ENCODE data around the gene SPATA13. TPM values are rescaled to one million over a fixed set of nuclear protein-coding genes. Genes with fewer than 3 reads are reported as not detected.

SPATA13 gene
- total RNA-seq, 6 experiments from 2014 or later = 7.0 to 9.2 (median 8.4) TPM

DNA sequence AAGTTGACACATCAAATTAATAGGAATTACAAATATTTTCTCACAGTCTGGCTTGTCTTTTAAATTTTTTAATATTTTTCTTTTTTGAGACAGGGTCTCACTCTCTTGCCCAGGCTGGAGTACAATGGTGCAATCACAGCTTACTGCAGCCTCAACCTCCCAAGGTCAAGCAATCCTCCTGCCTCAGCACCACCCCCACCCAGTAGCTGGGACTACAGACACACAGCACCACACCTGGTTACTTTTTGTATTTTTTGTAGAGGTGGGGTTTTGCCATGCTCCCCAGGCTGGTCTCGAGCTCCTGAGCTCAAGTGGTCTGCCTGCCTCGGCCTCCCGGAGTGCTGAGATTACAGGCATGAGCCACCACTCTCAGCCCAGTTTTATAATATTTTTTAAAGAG is 72.0 kb downstream of the SPATA13 start:
- H3K9me3 Mint-ChIP-seq = no peaks in the 10 kb centered on the region
- H3K4me3 Mint-ChIP-seq = no peak overlapping the region
- TF ChIP-seq, protein P1, sequence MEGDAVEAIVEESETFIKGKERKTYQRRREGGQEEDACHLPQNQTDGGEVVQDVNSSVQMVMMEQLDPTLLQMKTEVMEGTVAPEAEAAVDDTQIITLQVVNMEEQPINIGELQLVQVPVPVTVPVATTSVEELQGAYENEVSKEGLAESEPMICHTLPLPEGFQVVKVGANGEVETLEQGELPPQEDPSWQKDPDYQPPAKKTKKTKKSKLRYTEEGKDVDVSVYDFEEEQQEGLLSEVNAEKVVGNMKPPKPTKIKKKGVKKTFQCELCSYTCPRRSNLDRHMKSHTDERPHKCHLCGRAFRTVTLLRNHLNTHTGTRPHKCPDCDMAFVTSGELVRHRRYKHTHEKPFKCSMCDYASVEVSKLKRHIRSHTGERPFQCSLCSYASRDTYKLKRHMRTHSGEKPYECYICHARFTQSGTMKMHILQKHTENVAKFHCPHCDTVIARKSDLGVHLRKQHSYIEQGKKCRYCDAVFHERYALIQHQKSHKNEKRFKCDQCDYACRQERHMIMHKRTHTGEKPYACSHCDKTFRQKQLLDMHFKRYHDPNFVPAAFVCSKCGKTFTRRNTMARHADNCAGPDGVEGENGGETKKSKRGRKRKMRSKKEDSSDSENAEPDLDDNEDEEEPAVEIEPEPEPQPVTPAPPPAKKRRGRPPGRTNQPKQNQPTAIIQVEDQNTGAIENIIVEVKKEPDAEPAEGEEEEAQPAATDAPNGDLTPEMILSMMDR (IDR thresholded peaks at IDR 0.05) = 0 out of 2 replicates have a peak, but pooled peaks have one; percentile 10
- H3K4me1 Mint-ChIP-seq (ENCODE audit: low read depth) = peaks cover 36% of the 10 kb centered on the region
- DNase-seq = no peak
- H3K27me3 Mint-ChIP-seq (ENCODE audit: insufficient read depth) = peaks cover 4% of the 10 kb centered on the region; the same call in 1 of the 2 replicates
- no peak overlapping the region for H3K27ac Mint-ChIP-seq
- H3K36me3 Mint-ChIP-seq (ENCODE audit: low read depth) = no peaks in the 10 kb centered on the region

DNA sequence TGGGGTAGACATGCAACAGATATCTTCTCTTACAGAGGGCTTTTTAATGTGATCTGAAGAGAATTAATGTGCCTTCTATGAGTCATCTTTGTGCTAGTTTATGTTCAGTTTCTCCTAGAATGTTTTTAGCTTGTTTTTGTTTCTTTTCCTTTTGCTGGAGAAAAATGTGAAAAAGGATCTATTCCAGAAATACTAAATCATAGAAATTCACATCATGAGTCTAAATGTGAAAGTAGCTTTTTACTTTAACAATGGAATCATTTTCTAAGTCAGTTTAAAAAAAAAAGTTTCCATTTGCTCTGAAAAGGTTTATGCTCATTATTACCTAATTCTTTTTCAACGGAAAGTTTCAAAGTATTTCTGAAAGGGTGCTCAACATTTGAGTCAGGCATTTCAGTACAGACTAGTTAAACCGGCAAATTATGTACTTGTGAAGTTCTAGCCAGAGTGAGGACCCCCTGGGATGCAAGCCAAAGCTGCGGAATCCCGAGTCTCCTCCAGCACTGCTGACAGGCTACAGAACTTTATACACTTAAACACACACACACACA is 72.9 kb downstream of the SPATA13 start:
- Mint-ChIP-seq H3K4me3 (peak overlapping the region; percentile 87), H3K27ac (peak overlapping the region; percentile 85), H3K27me3 (ENCODE audit: insufficient read depth) (peaks cover 4% of the 10 kb centered on the region; the same call in 1 of the 2 replicates), H3K9me3 (no peaks in the 10 kb centered on the region), H3K4me1 (ENCODE audit: low read depth) (peaks cover 37% of the 10 kb centered on the region), H3K36me3 (ENCODE audit: low read depth) (no peaks in the 10 kb centered on the region)
- peak; percentile 24 for DNase-seq
- TF ChIP-seq, protein P1 (IDR thresholded peaks at IDR 0.05) = no peak

DNA sequence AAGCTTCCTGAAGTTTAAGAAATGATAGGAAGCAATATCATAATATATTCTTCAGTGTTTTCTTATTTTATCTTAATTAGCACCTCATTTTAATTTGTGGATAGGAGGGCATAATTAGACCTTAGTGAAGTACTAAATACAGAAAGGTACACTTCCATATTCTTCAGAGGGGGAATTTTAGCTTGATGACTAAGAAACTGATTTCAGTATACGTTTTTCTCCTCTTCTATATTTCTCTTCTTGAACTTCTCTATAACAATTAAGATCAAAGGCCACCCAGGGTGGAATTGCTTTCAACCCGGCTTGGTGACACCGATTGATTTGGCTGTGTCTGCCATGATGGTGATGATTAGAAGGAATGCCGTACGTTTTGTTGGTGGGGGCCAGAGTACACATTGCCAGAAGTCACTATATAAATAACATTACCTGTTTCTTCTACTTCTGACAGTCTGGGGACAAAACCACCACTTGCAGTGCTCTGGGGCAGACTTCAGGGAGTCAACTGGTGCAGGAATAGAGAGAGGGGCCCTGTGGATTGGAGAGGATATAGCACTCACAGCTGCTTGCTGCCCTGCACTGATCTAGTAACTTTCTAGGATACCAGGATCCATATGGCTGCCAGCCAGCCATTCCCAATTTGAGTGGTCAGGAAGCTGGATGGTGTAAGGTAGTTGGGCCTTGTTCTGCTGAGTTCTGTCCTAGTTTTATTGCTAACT is 73.8 kb downstream of the SPATA13 start:
- Mint-ChIP-seq H3K4me3 (no peak overlapping the region; the same call in 1 of the 2 replicates), H3K27me3 (ENCODE audit: insufficient read depth) (peaks cover 4% of the 10 kb centered on the region; the same call in 1 of the 2 replicates), H3K27ac (no peak overlapping the region), H3K9me3 (no peaks in the 10 kb centered on the region), H3K36me3 (ENCODE audit: low read depth) (no peaks in the 10 kb centered on the region), H3K4me1 (ENCODE audit: low read depth) (peaks cover 37% of the 10 kb centered on the region)
- TF ChIP-seq, protein P1 (IDR thresholded peaks at IDR 0.05) = no peak
- no peak for DNase-seq

DNA sequence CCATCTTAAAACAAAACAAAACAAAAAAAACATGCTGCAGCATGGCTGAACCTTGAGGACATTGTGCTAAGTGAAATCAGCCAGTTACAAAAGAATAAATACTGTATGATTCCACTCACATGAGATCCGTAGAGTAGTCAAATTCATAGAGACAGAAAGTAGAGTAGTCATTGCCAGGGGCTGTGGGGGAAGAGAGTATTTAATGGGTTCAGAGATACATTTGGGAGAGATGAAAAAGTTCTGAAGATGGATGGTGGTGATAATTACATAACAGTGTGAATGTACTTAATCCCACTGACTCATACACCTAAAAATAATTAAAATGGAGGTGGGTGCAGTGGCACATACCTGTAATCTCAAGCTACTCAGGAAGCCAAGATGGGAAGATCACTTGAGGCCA is 76.8 kb downstream of the SPATA13 start:
- DNase-seq = no peak
- H3K9me3 Mint-ChIP-seq = no peaks in the 10 kb centered on the region
- no peaks in the 10 kb centered on the region for H3K36me3 Mint-ChIP-seq (ENCODE audit: low read depth)
- no peak overlapping the region for H3K4me3 Mint-ChIP-seq
- peaks cover 4% of the 10 kb centered on the region; the same call in 1 of the 2 replicates for H3K27me3 Mint-ChIP-seq (ENCODE audit: insufficient read depth)
- H3K4me1 Mint-ChIP-seq (ENCODE audit: low read depth) = peaks cover 27% of the 10 kb centered on the region
- no peak overlapping the region for H3K27ac Mint-ChIP-seq
- TF ChIP-seq, protein P1 (IDR thresholded peaks at IDR 0.05) = no peak

DNA sequence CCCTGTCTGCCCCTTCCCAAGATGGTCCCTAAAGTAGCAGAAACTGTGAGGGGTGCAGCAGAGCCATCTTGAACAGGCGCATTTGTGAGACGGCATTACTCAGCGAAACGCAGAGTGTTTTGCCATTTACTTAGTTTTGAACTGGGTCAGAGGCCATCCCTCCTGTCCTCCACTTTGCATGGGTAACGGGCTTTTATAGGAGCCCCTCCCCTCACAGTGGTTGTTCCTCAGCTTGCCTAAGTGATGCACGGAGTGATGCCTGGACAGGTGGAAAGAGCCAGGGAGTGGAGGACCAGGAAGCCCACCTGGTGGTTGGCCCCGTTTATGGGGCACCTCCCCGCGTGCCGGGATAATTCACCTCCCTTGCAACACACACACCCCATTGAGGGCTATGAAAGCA is 80.8 kb downstream of the SPATA13 start:
- H3K4me1 Mint-ChIP-seq (ENCODE audit: low read depth) = peaks cover 6% of the 10 kb centered on the region; the same call in 1 of the 2 replicates
- no peaks in the 10 kb centered on the region for H3K9me3 Mint-ChIP-seq
- no peak for DNase-seq
- H3K27me3 Mint-ChIP-seq (ENCODE audit: insufficient read depth) = no peaks in the 10 kb centered on the region
- H3K36me3 Mint-ChIP-seq (ENCODE audit: low read depth) = no peaks in the 10 kb centered on the region
- H3K27ac Mint-ChIP-seq = no peak overlapping the region
- TF ChIP-seq, protein P1 (IDR thresholded peaks at IDR 0.05) = no peak
- H3K4me3 Mint-ChIP-seq = no peak overlapping the region
